ENCODE measurements around the gene SLC6A11.
A peak's percentile ranks its signal among the peaks of the same experiment; 100 is the strongest.

SLC6A11 gene

GRCh38 chr3:10936686-10937085 lies 120.7 kb downstream of the SLC6A11 start:
- DNase-seq (ENCODE audit: low read depth) = no peak
- no peak for TF ChIP-seq CTCF (IDR thresholded peaks at IDR 0.05; ENCODE audit: insufficient read depth, low read depth, low read length, missing control alignments)

GRCh38 chr3:10937141-10937825 lies 121.3 kb downstream of the SLC6A11 start:
- H3K4me3 ChIP-seq (ENCODE audit: low read length) = no peak overlapping the region
- no peak for TF ChIP-seq CTCF (IDR thresholded peaks at IDR 0.05; ENCODE audit: insufficient read depth, low read depth, low read length, missing control alignments)
- no peak for DNase-seq (ENCODE audit: low read depth)

More at GRCh38 chr3:10936686-10937085, 120.7 kb downstream of the SLC6A11 start:
- no peak overlapping the region for H3K4me3 ChIP-seq (ENCODE audit: low read length)

GRCh38 chr3:10939556-10939955 lies 123.5 kb downstream of the SLC6A11 start:
- TF ChIP-seq CTCF (IDR thresholded peaks at IDR 0.05; ENCODE audit: insufficient read depth, low read depth, low read length, missing control alignments) = no peak
- DNase-seq (ENCODE audit: low read depth) = no peak
- H3K4me3 ChIP-seq (ENCODE audit: low read length) = no peak overlapping the region

- DNase-seq (ENCODE audit: low read depth) = peak; percentile 42
- TF ChIP-seq CTCF (IDR thresholded peaks at IDR 0.05; ENCODE audit: insufficient read depth, low read depth, low read length, missing control alignments) = no peak
- no peak overlapping the region for H3K4me3 ChIP-seq (ENCODE audit: low read length)
Observed at GRCh38 chr3:10940106-10940505, 124.1 kb downstream of the SLC6A11 start.

GRCh38 chr3:10941972-10942371 lies 125.9 kb downstream of the SLC6A11 start:
- peak; percentile 62 for DNase-seq (ENCODE audit: low read depth)
- peak; percentile 60 for TF ChIP-seq CTCF (IDR thresholded peaks at IDR 0.05; ENCODE audit: insufficient read depth, low read depth, low read length, missing control alignments)

DNA sequence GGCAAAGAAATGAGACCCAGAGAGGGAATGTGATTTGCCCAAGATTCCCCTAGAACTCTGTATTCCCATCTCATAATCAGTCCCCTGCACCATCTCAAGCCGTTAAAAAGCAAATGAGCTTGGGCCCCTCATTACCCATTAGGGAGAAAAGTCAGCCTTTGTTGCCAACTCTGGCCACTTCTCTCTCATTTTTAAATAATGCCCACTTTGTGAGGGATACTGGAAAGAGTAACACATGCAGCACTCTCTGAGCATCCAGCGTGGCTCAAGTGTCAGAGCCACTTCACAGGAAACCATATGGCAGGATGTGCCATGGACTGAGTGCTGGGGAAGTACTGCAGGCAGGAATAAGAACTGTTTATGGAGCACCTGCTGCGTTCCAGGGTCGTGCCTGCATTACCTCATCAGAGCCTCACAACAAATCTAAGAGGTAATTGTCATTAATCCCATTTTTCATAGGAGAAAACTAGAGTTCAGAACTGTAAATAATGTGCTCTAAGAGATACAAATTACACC lies 126.7 kb downstream of the SLC6A11 start:
- TF ChIP-seq CTCF (IDR thresholded peaks at IDR 0.05; ENCODE audit: insufficient read depth, low read depth, low read length, missing control alignments) = no peak
- DNase-seq (ENCODE audit: low read depth) = no peak

More at GRCh38 chr3:10941972-10942371, 125.9 kb downstream of the SLC6A11 start:
- no peak overlapping the region for H3K4me3 ChIP-seq (ENCODE audit: low read length)

GRCh38 chr3:10944866-10945265 lies 128.8 kb downstream of the SLC6A11 start:
- TF ChIP-seq CTCF (IDR thresholded peaks at IDR 0.05; ENCODE audit: insufficient read depth, low read depth, low read length, missing control alignments) = no peak
- H3K4me3 ChIP-seq (ENCODE audit: low read length) = no peak overlapping the region
- no peak for DNase-seq (ENCODE audit: low read depth)

More for the DNA sequence above, 126.7 kb downstream of the SLC6A11 start:
- no peak overlapping the region for H3K4me3 ChIP-seq (ENCODE audit: low read length)

Measured in epithelial cell of esophagus (primary cell).